Left lung (tissue), 10 donors: ENCODE results near the gene ST3GAL3. TPM values are rescaled to one million over a fixed set of nuclear protein-coding genes. Genes with fewer than 3 reads are reported as not detected.
"Not testable (repeated sequence)": the region's sequence is repeated elsewhere in the genome, so short reads cannot be mapped to it uniquely, and the experiment has no call there.

Experiments
- ATAC-seq: fragments of 200-7000 bp; cut with Tn5 transposase; one replicate; pipeline ENCODE4 v1.9.1; 2020; ENCODE audit warnings: moderate library complexity
- DNase-seq, 4 donors: peaks; one replicate each; pipeline ENCODE4 v3.0.0-alpha.2; 2013 to 2020
- H3K27ac ChIP-seq, 2 donors: fragments of 200-600 bp; sonication (generic) in 1 of 2; one replicate each; pipeline versions ENCODE4 v1.5.0 to v1.8.0; 2020 to 2021
- H3K27me3 ChIP-seq, 2 donors: fragments of 200-600 bp; sonication (generic) in 1 of 2; one replicate each; pipeline versions ENCODE4 v1.5.0 to v1.8.0; 2020 to 2021
- H3K36me3 ChIP-seq, 2 donors: fragments of 200-600 bp; sonication (generic) in 1 of 2; one replicate each; pipeline versions ENCODE4 v1.5.0 to v1.8.0; 2020 to 2021
- H3K4me1 ChIP-seq, 2 donors: fragments of 200-600 bp; one replicate each; pipeline ENCODE4 v1.8.0; 2021
- H3K4me3 ChIP-seq, 2 donors: fragments of 200-600 bp; sonication (generic) in 1 of 2; one replicate each; pipeline versions ENCODE4 v1.5.0 to v1.8.0; 2020 to 2021; ENCODE audit warnings: mild to moderate bottlenecking in 1 of 2
- H3K9me3 ChIP-seq, 2 donors: fragments of 200-600 bp; sonication (generic) in 1 of 2; one replicate each; pipeline versions ENCODE4 v1.5.0 to v1.8.0; 2020 to 2021
- intact Hi-C, 2 donors: fragments of 100-400 bp; cut with DNase I; formaldehyde crosslinking; loops; one replicate each; pipeline versions ENCODE4 v1.11.2 to v1.14.2; 2022
- polyA plus RNA-seq, 6 donors: library from polyadenylated mRNA; unstranded; fragments of 120-200 nt; gene quantifications; one replicate each; pipeline ENCODE4 v1.2.1, GENCODE V29; 2013; ENCODE audit not compliant: insufficient read length in 6 of 6
- total RNA-seq, 2 donors: library from RNA; stranded (reverse); fragmentation: NEBNext Ultra II Directional; extraction: Animal tissue kit (Norgen Biotek cat#: 25700); gene quantifications; one replicate each; pipeline ENCODE4 v1.2.1, GENCODE V29; 2021
- TF ChIP-seq, protein P1 (sequence below), 2 donors: fragments of 200-600 bp; sonication (generic) in 1 of 2; IDR thresholded peaks; one replicate each; pipeline versions ENCODE4 v1.5.0 to v1.8.0; 2021; ENCODE audit warnings: antibody characterized with exemption in 2 of 2
- donor health status: DM: no; HTN: yes; CAD: no.
- donor health status: DM: no; HTN: no; CAD: no.

Gene ST3GAL3
- total and polyA plus RNA-seq, 8 donors, result 18.9 to 42.4 (median 34.4) TPM

DNA sequence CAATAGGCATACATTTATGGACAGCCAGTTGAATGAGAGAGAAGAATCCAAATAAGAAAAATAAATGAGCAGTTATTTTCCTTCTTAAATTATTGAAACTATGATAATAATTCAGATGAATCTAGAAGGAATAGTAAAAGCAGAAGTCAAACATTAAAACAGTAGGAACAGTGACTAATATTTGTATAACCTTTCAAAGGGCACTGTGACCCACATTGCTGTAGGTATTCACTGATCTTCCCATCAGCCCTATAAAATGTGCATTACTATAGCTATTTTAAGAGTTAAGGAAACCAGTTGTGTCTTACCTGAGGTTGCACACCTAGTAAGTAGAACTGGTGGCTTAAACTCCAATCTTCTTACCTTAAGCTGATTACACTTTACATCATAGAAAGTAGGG, 123.5 kb downstream of the ST3GAL3 start:
- no peak for DNase-seq
- Histone ChIP-seq H3K36me3 (no peaks in the 10 kb centered on the region), H3K27ac (no peak overlapping the region), H3K4me3 (no peak overlapping the region), H3K4me1 (peaks cover 13 to 41% of the 10 kb centered on the region in 2 donors), H3K9me3 (no peaks in the 10 kb centered on the region), H3K27me3 (no peaks in the 10 kb centered on the region)
- TF ChIP-seq, protein P1, sequence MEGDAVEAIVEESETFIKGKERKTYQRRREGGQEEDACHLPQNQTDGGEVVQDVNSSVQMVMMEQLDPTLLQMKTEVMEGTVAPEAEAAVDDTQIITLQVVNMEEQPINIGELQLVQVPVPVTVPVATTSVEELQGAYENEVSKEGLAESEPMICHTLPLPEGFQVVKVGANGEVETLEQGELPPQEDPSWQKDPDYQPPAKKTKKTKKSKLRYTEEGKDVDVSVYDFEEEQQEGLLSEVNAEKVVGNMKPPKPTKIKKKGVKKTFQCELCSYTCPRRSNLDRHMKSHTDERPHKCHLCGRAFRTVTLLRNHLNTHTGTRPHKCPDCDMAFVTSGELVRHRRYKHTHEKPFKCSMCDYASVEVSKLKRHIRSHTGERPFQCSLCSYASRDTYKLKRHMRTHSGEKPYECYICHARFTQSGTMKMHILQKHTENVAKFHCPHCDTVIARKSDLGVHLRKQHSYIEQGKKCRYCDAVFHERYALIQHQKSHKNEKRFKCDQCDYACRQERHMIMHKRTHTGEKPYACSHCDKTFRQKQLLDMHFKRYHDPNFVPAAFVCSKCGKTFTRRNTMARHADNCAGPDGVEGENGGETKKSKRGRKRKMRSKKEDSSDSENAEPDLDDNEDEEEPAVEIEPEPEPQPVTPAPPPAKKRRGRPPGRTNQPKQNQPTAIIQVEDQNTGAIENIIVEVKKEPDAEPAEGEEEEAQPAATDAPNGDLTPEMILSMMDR (IDR thresholded peaks at IDR 0.05), result no peak
- ATAC-seq, result no peak
- intact Hi-C loops, result no loop called here

DNA sequence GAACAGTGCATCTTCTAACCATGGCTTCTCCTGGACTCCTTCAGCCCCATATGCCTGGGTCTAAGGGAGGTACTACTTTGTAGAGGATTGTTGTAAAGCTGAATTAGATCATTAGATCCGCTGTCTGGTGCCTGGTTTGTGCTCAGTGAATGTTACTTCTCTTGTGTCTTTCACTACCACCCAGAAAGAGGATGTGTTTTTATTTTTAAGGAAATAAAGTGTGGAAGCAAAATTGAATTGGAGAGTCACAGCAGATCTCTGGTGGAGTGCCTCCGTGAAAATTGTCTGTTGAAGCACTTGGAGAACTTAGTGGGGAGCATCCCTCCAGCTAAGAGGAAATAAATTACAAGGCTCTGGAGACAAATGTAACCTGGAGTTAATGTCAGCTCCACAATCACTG, 124.5 kb downstream of the ST3GAL3 start:
- Histone ChIP-seq H3K27ac (no peak overlapping the region), H3K4me1 (peaks cover 13 to 50% of the 10 kb centered on the region in 2 donors), H3K9me3 (no peaks in the 10 kb centered on the region), H3K4me3 (no peak overlapping the region), H3K27me3 (no peaks in the 10 kb centered on the region), H3K36me3 (no peaks in the 10 kb centered on the region)
- intact Hi-C loops, result no loop called here
- TF ChIP-seq, protein P1 (IDR thresholded peaks at IDR 0.05), result no peak
- no peak for DNase-seq
- no peak for ATAC-seq

GRCh38 chr1:43832255-43832654, 124.9 kb downstream of the ST3GAL3 start:
- TF ChIP-seq, protein P1 (IDR thresholded peaks at IDR 0.05), result no peak
- no peaks in the 10 kb centered on the region for H3K9me3 ChIP-seq
- DNase-seq (no peak), ATAC-seq (no peak)
- no peak overlapping the region for H3K27ac ChIP-seq
- H3K27me3 ChIP-seq, result no peaks in the 10 kb centered on the region
- H3K4me1 ChIP-seq, result peaks cover 13 to 50% of the 10 kb centered on the region in 2 donors
- intact Hi-C loops, result no loop called here
- no peak overlapping the region for H3K4me3 ChIP-seq
- no peaks in the 10 kb centered on the region for H3K36me3 ChIP-seq

GRCh38 chr1:43832998-43833397, 125.7 kb downstream of the ST3GAL3 start:
- intact Hi-C loops, result no loop called here
- DNase-seq (no peak), ATAC-seq (no peak)
- H3K4me1 ChIP-seq, result peaks cover 13 to 50% of the 10 kb centered on the region in 2 donors
- no peaks in the 10 kb centered on the region for H3K9me3 ChIP-seq
- no peak overlapping the region for H3K4me3 ChIP-seq
- H3K27ac ChIP-seq, result no peak overlapping the region
- TF ChIP-seq, protein P1 (IDR thresholded peaks at IDR 0.05), result no peak
- no peaks in the 10 kb centered on the region for H3K27me3 ChIP-seq
- H3K36me3 ChIP-seq, result no peaks in the 10 kb centered on the region

DNA sequence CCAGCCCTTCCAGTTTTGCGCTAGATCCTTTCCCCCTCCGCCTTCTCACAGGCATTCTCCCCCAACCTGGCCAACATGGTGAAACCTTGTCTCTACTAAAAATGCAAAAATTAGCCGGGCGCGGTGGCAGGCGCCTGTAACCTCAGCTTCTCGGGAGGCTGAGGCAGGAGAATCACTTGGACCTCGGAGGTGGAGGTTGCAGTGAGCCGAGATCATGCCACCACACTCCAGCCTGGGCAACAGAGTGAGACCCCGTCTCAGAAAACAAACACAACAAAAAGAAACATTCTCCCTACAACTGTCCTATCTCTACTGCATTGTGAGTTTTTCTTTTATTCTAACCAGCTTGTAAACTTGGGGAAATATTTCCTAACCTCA, 126.6 kb downstream of the ST3GAL3 start:
- H3K4me3 ChIP-seq, intact Hi-C loops, H3K27me3 ChIP-seq, H3K9me3 ChIP-seq, H3K36me3 ChIP-seq, ATAC-seq, DNase-seq: not testable (repeated sequence)
- Histone ChIP-seq H3K27ac (peak overlapping the region; percentile 74 to 77), H3K4me1 (peaks cover 13 to 50% of the 10 kb centered on the region in 2 donors)
